Breast epithelium (tissue), 4 donors: Measurements from ENCODE around the gene NSUN5. TPM values are rescaled to one million over a fixed set of nuclear protein-coding genes. Genes with fewer than 3 reads are reported as not detected.
A peak's percentile ranks its signal among the peaks of the same experiment; 100 is the strongest.
"Not testable (repeated sequence)": the region's sequence is repeated elsewhere in the genome, so short reads cannot be mapped to it uniquely, and the experiment has no call there.

Experiments
- DNase-seq, 2 donors: peaks; one replicate each; pipeline ENCODE4 v3.0.0-alpha.2; 2019; ENCODE audit warnings: low spot score in 2 of 2
- H3K27ac ChIP-seq, 2 donors: fragments of 200-600 bp; sonication (generic) in 1 of 2; one replicate each; pipeline ENCODE4 v1.5.1; 2016 to 2019; ENCODE audit warnings: mild to moderate bottlenecking in 1 of 2
- H3K27me3 ChIP-seq, 2 donors: fragments of 200-600 bp; sonication (generic) in 1 of 2; one replicate each; pipeline versions ENCODE4 v1.5.1 to v1.6.0; 2017 to 2019; ENCODE audit warnings: control low read depth in 1 of 2, mild to moderate bottlenecking in 1 of 2
- H3K36me3 ChIP-seq: fragments of 200-600 bp; one replicate; pipeline ENCODE4 v1.5.1; 2019
- H3K4me1 ChIP-seq, 2 donors: fragments of 200-600 bp; sonication (generic); one replicate each; pipeline ENCODE4 v1.5.1; 2016 to 2019; ENCODE audit warnings: control low read depth in 1 of 2
- H3K4me3 ChIP-seq, 3 donors: fragments of 200-600 bp; sonication (generic); 1 replicate in 2 of 3; 2 replicates in 1 of 3; pipeline ENCODE4 v1.5.1; 2016 to 2019; ENCODE audit warnings: mild to moderate bottlenecking in 3 of 3, moderate library complexity in 2 of 3
- H3K9me3 ChIP-seq, 2 donors: fragments of 200-600 bp; sonication (generic) in 1 of 2; one replicate each; pipeline ENCODE4 v1.5.1; 2016 to 2019; ENCODE audit warnings: control low read depth in 1 of 2
- POLR2A ChIP-seq: fragments of 450-650 bp; IDR thresholded peaks from one replicate; pipeline ENCODE4 v1.6.1; 2016; ENCODE audit warnings: antibody characterized with exemption, mild to moderate bottlenecking, moderate library complexity
- POLR2AphosphoS5 ChIP-seq, 3 donors: sonication (generic); formaldehyde crosslinking; IDR thresholded peaks; one replicate each; pipeline ENCODE4 v1.6.1; 2017; ENCODE audit warnings: antibody characterized with exemption in 3 of 3
- intact Hi-C: fragments of 100-400 bp; cut with DNase I; formaldehyde crosslinking; loops from one replicate; pipeline ENCODE4 v1.15.1; 2023; ENCODE audit warnings: low total_unique reads
- total RNA-seq, 3 donors: library from RNA; depleted of rRNA; stranded (reverse); fragments of >200 nt; gene quantifications; one replicate each; pipeline ENCODE4 v1.1.0, GENCODE V29; 2016
- TF ChIP-seq, protein P1 (sequence below), 3 donors: fragments of 450-650 bp; IDR thresholded peaks; one replicate each; pipeline ENCODE4 v1.5.1; 2016 to 2017; ENCODE audit warnings: antibody characterized with exemption in 3 of 3, mild to moderate bottlenecking in 3 of 3, moderate library complexity in 3 of 3

The NSUN5 gene
- total RNA-seq, 3 donors from 2014 or later: 23.3 to 28.1 (median 24.2) TPM

DNA sequence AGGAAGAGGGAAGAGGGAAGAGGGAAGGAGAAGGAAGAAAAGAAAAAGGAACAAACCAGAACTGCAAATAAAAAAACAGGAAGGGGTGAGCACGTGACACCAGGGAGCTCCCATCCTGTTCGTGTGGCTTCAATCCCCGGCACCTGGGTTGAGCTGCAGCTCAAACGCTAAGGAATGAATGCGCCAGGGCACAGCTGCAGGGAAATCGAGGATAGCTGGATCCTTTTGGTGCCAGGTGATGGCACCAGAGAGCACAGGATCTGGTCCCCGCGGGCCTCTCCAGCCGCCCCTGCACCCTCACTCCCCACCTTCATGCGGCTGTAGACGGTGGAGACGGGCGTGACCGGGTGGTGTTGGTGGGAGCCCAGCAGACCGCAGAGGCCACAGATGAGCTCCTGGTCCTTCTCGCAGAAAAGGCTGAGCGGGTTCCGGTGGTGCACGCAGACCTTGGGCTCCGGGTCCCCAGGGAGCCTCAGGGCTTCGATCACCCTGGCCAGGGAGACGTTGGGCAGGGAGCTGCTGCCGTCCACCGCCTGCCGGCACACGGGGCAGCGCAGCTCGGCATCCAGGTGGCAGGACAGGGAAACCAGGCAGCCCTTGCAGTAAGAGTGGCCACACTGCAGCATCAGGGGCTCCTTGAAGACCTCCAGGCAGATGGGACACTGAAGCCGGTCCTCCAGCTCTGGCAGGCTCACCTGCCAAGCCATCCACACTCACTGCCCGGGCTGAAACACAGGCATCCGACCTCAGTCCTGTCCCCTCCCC lies 15.6 kb upstream of the NSUN5 start:
- H3K27me3 ChIP-seq, H3K36me3 ChIP-seq, intact Hi-C loops, H3K9me3 ChIP-seq, DNase-seq, H3K4me1 ChIP-seq, H3K27ac ChIP-seq: not testable (repeated sequence)
- TF ChIP-seq, protein P1, sequence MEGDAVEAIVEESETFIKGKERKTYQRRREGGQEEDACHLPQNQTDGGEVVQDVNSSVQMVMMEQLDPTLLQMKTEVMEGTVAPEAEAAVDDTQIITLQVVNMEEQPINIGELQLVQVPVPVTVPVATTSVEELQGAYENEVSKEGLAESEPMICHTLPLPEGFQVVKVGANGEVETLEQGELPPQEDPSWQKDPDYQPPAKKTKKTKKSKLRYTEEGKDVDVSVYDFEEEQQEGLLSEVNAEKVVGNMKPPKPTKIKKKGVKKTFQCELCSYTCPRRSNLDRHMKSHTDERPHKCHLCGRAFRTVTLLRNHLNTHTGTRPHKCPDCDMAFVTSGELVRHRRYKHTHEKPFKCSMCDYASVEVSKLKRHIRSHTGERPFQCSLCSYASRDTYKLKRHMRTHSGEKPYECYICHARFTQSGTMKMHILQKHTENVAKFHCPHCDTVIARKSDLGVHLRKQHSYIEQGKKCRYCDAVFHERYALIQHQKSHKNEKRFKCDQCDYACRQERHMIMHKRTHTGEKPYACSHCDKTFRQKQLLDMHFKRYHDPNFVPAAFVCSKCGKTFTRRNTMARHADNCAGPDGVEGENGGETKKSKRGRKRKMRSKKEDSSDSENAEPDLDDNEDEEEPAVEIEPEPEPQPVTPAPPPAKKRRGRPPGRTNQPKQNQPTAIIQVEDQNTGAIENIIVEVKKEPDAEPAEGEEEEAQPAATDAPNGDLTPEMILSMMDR (IDR thresholded peaks at IDR 0.05): peak in 1 of 3 donors; percentile 26
- H3K4me3 ChIP-seq: peak overlapping the region in 1 of 3 donors; percentile 45

DNA sequence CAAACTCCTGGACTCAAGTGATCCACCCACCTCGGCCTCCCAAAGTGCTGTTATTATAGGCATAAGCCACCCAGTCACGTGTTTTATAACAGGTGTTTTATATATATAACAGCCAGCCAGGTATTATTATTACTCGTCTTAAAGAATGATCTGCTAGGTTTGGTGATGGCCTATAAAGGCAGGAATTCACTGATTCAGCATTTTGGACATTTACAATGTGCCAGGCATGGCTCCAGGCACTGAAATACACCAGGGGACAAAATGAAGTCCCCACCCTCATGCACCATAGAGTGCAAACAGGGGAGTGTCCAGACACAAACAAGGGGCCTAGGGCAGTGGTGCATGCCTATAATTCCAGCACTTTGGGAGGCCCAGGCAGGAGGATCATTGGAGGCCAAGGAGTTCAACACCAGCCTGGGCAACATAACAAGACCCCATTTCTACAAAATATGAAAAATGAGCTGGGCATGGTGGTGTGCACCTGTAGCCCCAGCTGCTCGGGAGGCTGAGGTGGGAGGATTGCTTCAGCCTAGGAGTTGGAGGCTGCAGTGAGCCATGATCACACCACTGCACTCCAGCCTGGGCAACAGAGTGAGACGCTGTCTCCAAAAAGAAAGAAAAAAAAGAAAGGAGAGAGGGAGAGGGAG lies 14.9 kb upstream of the NSUN5 start:
- H3K4me3 ChIP-seq, DNase-seq, intact Hi-C loops: not testable (repeated sequence)

GRCh38 chr7:73320009-73320408 lies 11.4 kb upstream of the NSUN5 start:
- DNase-seq, H3K4me1 ChIP-seq, H3K27me3 ChIP-seq, H3K36me3 ChIP-seq, H3K4me3 ChIP-seq, intact Hi-C loops, H3K27ac ChIP-seq, H3K9me3 ChIP-seq: not testable (repeated sequence)

More for the DNA sequence above, 14.9 kb upstream of the NSUN5 start:
- H3K9me3 ChIP-seq, H3K4me1 ChIP-seq, H3K36me3 ChIP-seq, H3K27me3 ChIP-seq, H3K27ac ChIP-seq: not testable (repeated sequence)

GRCh38 chr7:73319541-73319940 lies 10.9 kb upstream of the NSUN5 start:
- H3K4me1 ChIP-seq, intact Hi-C loops, H3K36me3 ChIP-seq, H3K27me3 ChIP-seq, H3K4me3 ChIP-seq, DNase-seq, H3K27ac ChIP-seq, H3K9me3 ChIP-seq: not testable (repeated sequence)

DNA sequence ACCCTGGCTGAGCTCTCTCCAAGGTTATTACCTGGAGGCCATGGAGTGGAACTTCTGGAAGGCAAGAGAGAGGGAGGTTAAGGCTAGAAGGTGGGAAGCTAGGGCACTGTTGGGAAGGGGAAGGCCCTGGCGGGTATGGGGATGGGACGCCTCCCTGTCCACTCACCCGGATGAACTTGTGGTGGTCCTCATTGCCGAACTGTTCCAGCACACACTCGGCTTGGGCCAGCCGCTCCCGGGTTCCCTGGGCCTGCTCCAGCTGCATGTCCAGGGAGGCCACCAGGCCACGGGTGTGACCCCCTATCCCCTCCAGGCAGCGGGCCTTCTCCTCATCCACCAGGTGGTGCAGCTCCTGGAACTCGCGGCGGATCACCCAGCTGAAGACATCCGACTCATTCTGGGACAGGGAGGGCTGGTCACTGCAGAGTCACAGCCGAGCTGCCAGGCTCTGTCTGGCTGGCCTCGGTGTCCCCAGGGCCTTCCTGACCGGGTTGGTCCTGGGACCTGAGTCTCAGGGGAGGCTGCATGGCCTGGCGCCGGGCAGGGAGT lies 10.1 kb upstream of the NSUN5 start:
- H3K27ac ChIP-seq, H3K9me3 ChIP-seq, H3K4me3 ChIP-seq, H3K27me3 ChIP-seq, H3K36me3 ChIP-seq, H3K4me1 ChIP-seq, DNase-seq, intact Hi-C loops: not testable (repeated sequence)

DNA sequence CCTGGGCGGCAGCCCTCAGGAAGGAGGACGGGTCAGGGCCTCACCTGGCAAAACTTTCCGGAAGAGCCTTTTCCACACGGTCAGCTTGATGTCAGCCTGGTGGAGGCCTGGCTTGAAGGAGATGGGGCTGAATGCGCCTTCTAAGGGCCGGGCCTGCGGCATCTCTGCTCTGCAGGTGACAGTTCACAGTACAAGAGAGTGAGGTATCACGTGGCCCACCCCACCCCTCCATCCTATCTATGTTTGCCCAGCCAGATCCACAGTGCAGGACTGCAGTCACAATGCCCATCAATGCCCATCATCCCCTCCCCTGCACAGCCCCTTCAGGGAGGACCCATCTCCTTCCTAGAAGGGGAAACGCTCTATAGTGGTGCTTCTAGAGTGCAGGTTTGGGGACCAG lies 7.9 kb upstream of the NSUN5 start:
- TF ChIP-seq POLR2AphosphoS5 (IDR thresholded peaks at IDR 0.05): no peak
- TF ChIP-seq POLR2A: no peak
- TF ChIP-seq, protein P1 (IDR thresholded peaks at IDR 0.05): no peak

GRCh38 chr7:73314271-73314670 lies 5.6 kb upstream of the NSUN5 start:
- no peaks in the 10 kb centered on the region for H3K9me3 ChIP-seq
- no peak overlapping the region for H3K27ac ChIP-seq
- no peak overlapping the region for H3K4me3 ChIP-seq
- DNase-seq: no peak
- no peaks in the 10 kb centered on the region for H3K27me3 ChIP-seq
- H3K4me1 ChIP-seq: no peaks in the 10 kb centered on the region
- intact Hi-C loops: no loop called here
- no peaks in the 10 kb centered on the region for H3K36me3 ChIP-seq
- TF ChIP-seq POLR2A: no peak

More for the DNA sequence above, 7.9 kb upstream of the NSUN5 start:
- no peak for DNase-seq
- Histone ChIP-seq H3K36me3 (no peaks in the 10 kb centered on the region), H3K27ac (no peak overlapping the region), H3K4me3 (no peak overlapping the region), H3K4me1 (no peaks in the 10 kb centered on the region), H3K27me3 (no peaks in the 10 kb centered on the region), H3K9me3 (no peaks in the 10 kb centered on the region)
- intact Hi-C loops: no loop called here
